DND-41 (cell line): ENCODE measurements around the gene IL1RAP.

ENCODE experiments used
- ATAC-seq: fragments of 200-7000 bp; cut with Tn5 transposase; 3 replicates; pipeline ENCODE4 v1.9.1; 2021; ENCODE audit warnings: low read depth; ENCODE audit not compliant: insufficient read depth
- DNase-seq: peaks from one replicate; pipeline ENCODE4 v3.0.0-alpha.2; 2020
- H2AFZ ChIP-seq: 2 replicates; pipeline ENCODE4 v1.6.0; 2012; ENCODE audit warnings: low read depth, low read length
- H3K27ac ChIP-seq: 2 replicates; pipeline ENCODE4 v1.5.1; 2012; ENCODE audit warnings: low read length, inconsistent platforms
- H3K27me3 ChIP-seq: fragments of 200-600 bp; sonication (generic); 2 replicates; pipeline ENCODE4 v1.6.0; 2012; ENCODE audit warnings: low read length, mild to moderate bottlenecking, inconsistent platforms; ENCODE audit not compliant: insufficient read depth, poor library complexity
- H3K36me3 ChIP-seq: 2 replicates; pipeline ENCODE4 v1.5.1; 2012; ENCODE audit warnings: low read length, inconsistent platforms; ENCODE audit not compliant: insufficient read depth
- H3K4me1 ChIP-seq: 2 replicates; pipeline ENCODE4 v1.5.1; 2012; ENCODE audit warnings: mild to moderate bottlenecking, low read length; ENCODE audit not compliant: insufficient read depth
- H3K4me2 ChIP-seq: 2 replicates; pipeline ENCODE4 v1.6.0; 2012; ENCODE audit warnings: mild to moderate bottlenecking, moderate library complexity, low read length, inconsistent platforms; ENCODE audit not compliant: insufficient read depth
- H3K4me3 ChIP-seq, 2 experiments: fragments of 200-600 bp in 1 of 2; shearing (Covaris generic) in 1 of 2; 2 replicates each; pipeline ENCODE4 v1.5.1; 2012 to 2016; ENCODE audit warnings: inconsistent platforms in 2 of 2, low read length in 2 of 2, mild to moderate bottlenecking in 2 of 2, low read depth in 1 of 2, moderate library complexity in 1 of 2
- H3K79me2 ChIP-seq: 2 replicates; pipeline ENCODE4 v1.6.0; 2012; ENCODE audit warnings: low read length, inconsistent platforms; ENCODE audit not compliant: insufficient read depth
- H3K9ac ChIP-seq: 2 replicates; pipeline ENCODE4 v1.6.0; 2012; ENCODE audit warnings: low read depth, mild to moderate bottlenecking, inconsistent platforms, low read length, moderate library complexity
- H3K9me3 ChIP-seq: 2 replicates; pipeline ENCODE4 v1.5.1; 2012; ENCODE audit warnings: low read length, moderate library complexity, mild to moderate bottlenecking, inconsistent platforms; ENCODE audit not compliant: insufficient read depth, severe bottlenecking
- H4K20me1 ChIP-seq: 2 replicates; pipeline ENCODE4 v1.6.0; 2012; ENCODE audit warnings: low read length; ENCODE audit not compliant: insufficient read depth
- EZH2 ChIP-seq: IDR thresholded peaks from 3 replicates; pipeline ENCODE4 v1.6.1; 2012; ENCODE audit warnings: borderline replicate concordance, low read depth, mild to moderate bottlenecking, moderate library complexity, low read length, inconsistent platforms; ENCODE audit not compliant: severe bottlenecking
- TF ChIP-seq, protein P1 (sequence below): IDR thresholded peaks from 2 replicates; pipeline ENCODE4 v1.5.1; 2012; ENCODE audit warnings: borderline replicate concordance, low read length, moderate library complexity, mild to moderate bottlenecking; ENCODE audit not compliant: poor library complexity, severe bottlenecking; ENCODE audit errors: extremely low read depth

IL1RAP gene

GRCh38 chr3:190498293-190498692 lies 15.6 kb upstream of the IL1RAP start:
- Histone ChIP-seq H3K79me2 (no peaks in the 10 kb centered on the region), H3K4me1 (no peaks in the 10 kb centered on the region), H3K9ac (no peak overlapping the region), H3K4me2 (no peak overlapping the region), H3K9me3 (no peaks in the 10 kb centered on the region), H2AFZ (no peak overlapping the region), H3K27ac (no peak overlapping the region), H3K27me3 (no peaks in the 10 kb centered on the region), H3K4me3 (no peak overlapping the region), H4K20me1 (no peaks in the 10 kb centered on the region), H3K36me3 (no peaks in the 10 kb centered on the region)
- DNase-seq, result no peak
- ATAC-seq, result no peak
- TF ChIP-seq, protein P1, sequence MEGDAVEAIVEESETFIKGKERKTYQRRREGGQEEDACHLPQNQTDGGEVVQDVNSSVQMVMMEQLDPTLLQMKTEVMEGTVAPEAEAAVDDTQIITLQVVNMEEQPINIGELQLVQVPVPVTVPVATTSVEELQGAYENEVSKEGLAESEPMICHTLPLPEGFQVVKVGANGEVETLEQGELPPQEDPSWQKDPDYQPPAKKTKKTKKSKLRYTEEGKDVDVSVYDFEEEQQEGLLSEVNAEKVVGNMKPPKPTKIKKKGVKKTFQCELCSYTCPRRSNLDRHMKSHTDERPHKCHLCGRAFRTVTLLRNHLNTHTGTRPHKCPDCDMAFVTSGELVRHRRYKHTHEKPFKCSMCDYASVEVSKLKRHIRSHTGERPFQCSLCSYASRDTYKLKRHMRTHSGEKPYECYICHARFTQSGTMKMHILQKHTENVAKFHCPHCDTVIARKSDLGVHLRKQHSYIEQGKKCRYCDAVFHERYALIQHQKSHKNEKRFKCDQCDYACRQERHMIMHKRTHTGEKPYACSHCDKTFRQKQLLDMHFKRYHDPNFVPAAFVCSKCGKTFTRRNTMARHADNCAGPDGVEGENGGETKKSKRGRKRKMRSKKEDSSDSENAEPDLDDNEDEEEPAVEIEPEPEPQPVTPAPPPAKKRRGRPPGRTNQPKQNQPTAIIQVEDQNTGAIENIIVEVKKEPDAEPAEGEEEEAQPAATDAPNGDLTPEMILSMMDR, result no peak
- TF ChIP-seq EZH2, result no peak

DNA sequence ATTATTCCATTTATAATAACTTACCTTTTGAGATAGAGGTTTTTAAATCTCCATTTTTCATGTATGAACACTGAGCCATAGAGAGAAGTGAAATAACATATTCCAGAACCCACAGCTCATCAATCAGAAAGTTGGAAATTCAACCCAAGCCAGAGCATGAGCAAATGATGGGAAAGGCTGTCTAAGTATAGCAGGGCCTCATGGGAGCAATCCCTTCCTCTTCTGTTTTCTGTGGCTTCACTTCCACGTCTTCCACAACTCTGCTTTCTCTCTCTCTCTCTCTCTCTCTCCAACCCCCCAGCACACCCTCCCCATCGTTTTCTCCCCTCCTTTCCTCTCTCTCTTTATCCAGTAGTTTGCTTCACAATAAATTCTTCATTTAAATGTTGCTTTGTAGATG lies 14.8 kb upstream of the IL1RAP start:
- Histone ChIP-seq H3K9me3 (no peaks in the 10 kb centered on the region), H3K79me2 (no peaks in the 10 kb centered on the region), H3K4me2 (no peak overlapping the region), H4K20me1 (no peaks in the 10 kb centered on the region), H3K4me3 (no peak overlapping the region), H3K36me3 (no peaks in the 10 kb centered on the region), H2AFZ (no peak overlapping the region), H3K27ac (no peak overlapping the region), H3K27me3 (no peaks in the 10 kb centered on the region), H3K4me1 (no peaks in the 10 kb centered on the region), H3K9ac (no peak overlapping the region)
- ATAC-seq (no peak), DNase-seq (no peak)
- TF ChIP-seq EZH2, result no peak
- TF ChIP-seq, protein P1, result no peak

GRCh38 chr3:190502946-190503345 lies 10.9 kb upstream of the IL1RAP start:
- no peaks in the 10 kb centered on the region for H3K79me2 ChIP-seq
- no peaks in the 10 kb centered on the region for H4K20me1 ChIP-seq
- no peaks in the 10 kb centered on the region for H3K9me3 ChIP-seq
- no peak overlapping the region for H3K4me3 ChIP-seq
- no peak overlapping the region for H3K27ac ChIP-seq
- H3K4me2 ChIP-seq, result no peak overlapping the region
- H3K9ac ChIP-seq, result no peak overlapping the region
- H3K36me3 ChIP-seq, result no peaks in the 10 kb centered on the region
- no peaks in the 10 kb centered on the region for H3K27me3 ChIP-seq
- DNase-seq (no peak), ATAC-seq (no peak)
- no peaks in the 10 kb centered on the region for H3K4me1 ChIP-seq
- TF ChIP-seq, protein P1, result no peak
- no peak for TF ChIP-seq EZH2
- H2AFZ ChIP-seq, result no peak overlapping the region
